SH-SY5Y (cell line): ENCODE measurements around the gene GTSE1.

Experiments used
- GATA2 ChIP-seq: IDR thresholded peaks from 2 replicates; pipeline ENCODE4 v1.6.1; 2011; ENCODE audit warnings: mild to moderate bottlenecking, low read depth, low read length
- GATA3 ChIP-seq: IDR thresholded peaks from 2 replicates; pipeline ENCODE4 v1.6.1; 2011; ENCODE audit warnings: low read depth, mild to moderate bottlenecking, low read length, moderate library complexity

GRCh38 chr22:46273432-46274148 lies 23.1 kb upstream of the GTSE1 start:
- TF ChIP-seq GATA2 (no peak), GATA3 (no peak)
